IMR-90 (cell line): ENCODE measurements around the gene PAX8. TPM values are rescaled to one million over a fixed set of nuclear protein-coding genes. Genes with fewer than 3 reads are reported as not detected.

ENCODE experiments used
- ATAC-seq: fragments of 200-7000 bp; cut with Tn5 transposase; 2 replicates; pipeline ENCODE4 v1.9.1; 2020; ENCODE audit warnings: low read depth, mild to moderate bottlenecking, moderate library complexity
- BruUV-seq: library from RNA; stranded (reverse); fragments of 400-500 nt; replicated peaks from 2 replicates; lab custom pipeline; 2021; lab: Mats Ljungman, UMichigan
- CTCF ChIA-PET: fragments of 300-600 bp; formaldehyde crosslinking; extraction: SDS; loops from one replicate; lab custom pipeline; 2021; ENCODE audit warnings: antibody characterized with exemption; lab: Yijun Ruan, JAX
- POLR2A ChIA-PET: fragments of 300-600 bp; sonication (Branson Sonifier 250); formaldehyde crosslinking; loops from one replicate; lab custom pipeline; 2022; ENCODE audit warnings: antibody characterized with exemption; ENCODE audit not compliant: unreplicated experiment; lab: Charles Lee
- DNase-seq: peaks from one replicate; pipeline ENCODE4 v3.0.0; 2013
- H2AFZ ChIP-seq: replicated peaks from 2 replicates; pipeline ENCODE3; 2013; ENCODE audit warnings: low read length, mild to moderate bottlenecking; ENCODE audit not compliant: poor library complexity
- H2AK5ac ChIP-seq: 2 replicates; pipeline ENCODE4 v1.6.1; 2013; ENCODE audit warnings: low read depth, low read length, inconsistent platforms
- H2AK9ac ChIP-seq: replicated peaks from 2 replicates; pipeline ENCODE3; 2013; ENCODE audit warnings: mild to moderate bottlenecking, low read depth, low read length, moderate library complexity; ENCODE audit not compliant: poor library complexity
- H2BK120ac ChIP-seq: 2 replicates; pipeline ENCODE4 v1.6.1; 2013; ENCODE audit warnings: low read depth, low read length, inconsistent platforms
- H2BK15ac ChIP-seq: 3 replicates; pipeline ENCODE4 v1.6.1; 2013; ENCODE audit warnings: low read depth, low read length, inconsistent platforms
- H2BK20ac ChIP-seq: 2 replicates; pipeline ENCODE4 v1.6.1; 2013; ENCODE audit warnings: low read depth, mild to moderate bottlenecking, inconsistent platforms, low read length, moderate library complexity
- H2BK5ac ChIP-seq: 2 replicates; pipeline ENCODE4 v1.6.1; 2013; ENCODE audit warnings: mild to moderate bottlenecking, low read depth, low read length, inconsistent platforms; ENCODE audit not compliant: poor library complexity, severe bottlenecking
- H3K14ac ChIP-seq: replicated peaks from 2 replicates; pipeline ENCODE4 v1.6.1; 2013; ENCODE audit warnings: low read depth, low read length, inconsistent platforms
- H3K18ac ChIP-seq: 2 replicates; pipeline ENCODE4 v1.6.1; 2013; ENCODE audit warnings: low read depth, low read length, control low read depth
- H3K23ac ChIP-seq: 2 replicates; pipeline ENCODE4 v1.6.1; 2013; ENCODE audit warnings: low read depth, low read length, inconsistent platforms
- H3K27ac ChIP-seq: 2 replicates; pipeline ENCODE4 v1.5.1; 2013; ENCODE audit warnings: mild to moderate bottlenecking, control low read depth, low read length; ENCODE audit not compliant: insufficient read depth
- H3K27me3 ChIP-seq: 2 replicates; pipeline ENCODE4 v1.6.1; 2013; ENCODE audit warnings: low read length; ENCODE audit not compliant: control insufficient read depth, insufficient read depth
- H3K36me3 ChIP-seq: 2 replicates; pipeline ENCODE4 v1.6.1; 2013; ENCODE audit warnings: low read length, mixed read lengths; ENCODE audit not compliant: control insufficient read depth, insufficient read depth
- H3K4ac ChIP-seq: 2 replicates; pipeline ENCODE4 v1.6.1; 2013; ENCODE audit warnings: low read depth, low read length, inconsistent platforms
- H3K4me1 ChIP-seq: 2 replicates; pipeline ENCODE4 v1.6.1; 2013; ENCODE audit warnings: low read length, mixed read lengths; ENCODE audit not compliant: control insufficient read depth, insufficient read depth
- H3K4me2 ChIP-seq: 2 replicates; pipeline ENCODE4 v1.6.1; 2013; ENCODE audit warnings: low read depth, mild to moderate bottlenecking, control low read depth, low read length, moderate library complexity
- H3K4me3 ChIP-seq: 2 replicates; pipeline ENCODE4 v1.5.1; 2013; ENCODE audit warnings: low read depth, mild to moderate bottlenecking, control low read depth, low read length, moderate library complexity; ENCODE audit not compliant: insufficient read depth
- H3K56ac ChIP-seq: 2 replicates; pipeline ENCODE4 v1.6.1; 2013; ENCODE audit warnings: low read length, inconsistent platforms; ENCODE audit not compliant: insufficient read depth; ENCODE audit errors: extremely low read depth
- H3K79me1 ChIP-seq, 2 experiments: 2 replicates each; pipeline ENCODE4 v1.6.1; 2013; ENCODE audit warnings: low read length in 2 of 2, inconsistent platforms in 1 of 2, low read depth in 1 of 2
- H3K9ac ChIP-seq: 2 replicates; pipeline ENCODE4 v1.6.1; 2013; ENCODE audit warnings: low read depth, low read length, control low read depth
- H3K9me1 ChIP-seq: 2 replicates; pipeline ENCODE4 v1.6.1; 2013; ENCODE audit warnings: low read length, inconsistent platforms; ENCODE audit not compliant: insufficient read depth
- H3K9me3 ChIP-seq: 2 replicates; pipeline ENCODE4 v1.6.1; 2013; ENCODE audit warnings: low read length; ENCODE audit not compliant: control insufficient read depth, insufficient read depth
- H4K20me1 ChIP-seq: 2 replicates; pipeline ENCODE4 v1.6.1; 2013; ENCODE audit warnings: low read length, inconsistent platforms; ENCODE audit not compliant: insufficient read depth
- H4K5ac ChIP-seq: 2 replicates; pipeline ENCODE4 v1.6.1; 2013; ENCODE audit warnings: mild to moderate bottlenecking, low read depth, low read length, control low read depth
- H4K8ac ChIP-seq, 2 experiments: 2 replicates each; pipeline ENCODE4 v1.6.1; 2013; ENCODE audit warnings: low read depth in 2 of 2, low read length in 2 of 2, control low read depth in 1 of 2, inconsistent platforms in 1 of 2
- H4K91ac ChIP-seq: 2 replicates; pipeline ENCODE4 v1.6.1; 2013; ENCODE audit warnings: low read depth, low read length, inconsistent platforms; ENCODE audit not compliant: insufficient read depth
- RCOR1 ChIP-seq: IDR thresholded peaks from 2 replicates; pipeline ENCODE4 v1.6.1; 2012; ENCODE audit warnings: mild to moderate bottlenecking, low read length, improper control_type of control experiment; ENCODE audit not compliant: insufficient replicate concordance
- RFX5 ChIP-seq: IDR thresholded peaks from 2 replicates; pipeline ENCODE4 v1.8.0; 2012; ENCODE audit warnings: low read depth, mild to moderate bottlenecking, low read length, moderate library complexity
- WGBS, 2 experiments: methylation state at CpG; one replicate each; pipeline versions ENCODE4 v1.1.5 to v1.1.7; 2013; ENCODE audit warnings: missing lambda C conversion rate in 2 of 2; ENCODE audit not compliant: insufficient read length in 1 of 2; ENCODE audit errors: extremely low coverage in 2 of 2; 5-methylcytosine and 5-hydroxymethylcytosine counted together
- dilution Hi-C: fragments of 300-500 bp; cut with HindIII; formaldehyde crosslinking; loops from one replicate; pipeline ENCODE4 v1.14.3; 2018; ENCODE audit warnings: low sequenced_read_pairs; ENCODE audit not compliant: unreplicated experiment
- in situ Hi-C: fragments of 300-500 bp; cut with MboI; formaldehyde crosslinking; loops from 3 replicates; pipeline ENCODE4 v1.14.3; 2019; ENCODE audit warnings: low sequenced_read_pairs, inconsistent platforms, mixed read lengths
- intact Hi-C: fragments of 100-400 bp; cut with micrococcal nuclease; formaldehyde crosslinking; loops from 2 replicates; pipeline ENCODE4 v1.10.0; 2022
- polyA plus RNA-seq, 3 experiments: library from polyadenylated mRNA; depleted of rRNA; stranded (reverse); fragments of >200 nt; gene quantifications; 2 replicates each; pipeline ENCODE4 v1.2.3, GENCODE V29; 2012; ENCODE audit warnings: low replicate concordance in 1 of 3
- total RNA-seq: library from RNA; depleted of rRNA; stranded (reverse); fragments of >200 nt; gene quantifications from 2 replicates; pipeline ENCODE4 v1.2.3, GENCODE V29; 2012
- TF ChIP-seq, protein P1 (sequence below): fragments of 150-350 bp; IDR thresholded peaks from 2 replicates; pipeline ENCODE4 v1.6.1; 2016; ENCODE audit warnings: low read depth, mild to moderate bottlenecking, low read length, moderate library complexity, borderline replicate concordance

The PAX8 gene
- total and polyA plus RNA-seq, 2 of the 4 experiments (the other 2 are of a cell fraction) = 0.18 to 1.5 TPM

DNA sequence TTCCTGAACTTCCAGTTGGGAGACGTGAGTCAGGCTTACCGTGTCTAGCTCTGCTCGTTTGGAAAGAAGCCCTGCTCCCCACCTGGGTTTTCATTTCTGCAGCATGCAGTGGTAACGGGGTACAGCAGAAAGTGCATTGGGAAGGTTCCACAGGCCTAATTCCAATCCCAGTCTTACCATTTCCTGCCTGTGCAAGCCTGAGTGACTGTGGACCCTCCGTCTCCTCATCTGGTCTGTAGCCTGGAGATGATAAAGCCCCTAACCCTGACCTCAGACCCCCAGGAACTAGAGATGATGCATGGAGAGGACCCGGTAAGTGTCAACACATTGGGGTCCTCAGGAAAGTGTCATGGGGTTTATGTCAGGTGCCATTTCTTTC is 110.8 kb downstream of the PAX8 start:
- Histone ChIP-seq H4K8ac (no peak overlapping the region), H3K36me3 (no peaks in the 10 kb centered on the region), H3K27me3 (peaks cover 14% of the 10 kb centered on the region), H2BK15ac (no peak overlapping the region), H4K20me1 (no peaks in the 10 kb centered on the region), H3K79me1 (no peaks in the 10 kb centered on the region), H3K23ac (no peak overlapping the region), H2AK5ac (no peak overlapping the region), H4K91ac (no peak overlapping the region), H3K4me3 (no peak overlapping the region), H3K27ac (no peak overlapping the region), H3K4ac (no peak overlapping the region), H3K4me2 (no peak overlapping the region), H2BK5ac (no peak overlapping the region), H3K9me3 (no peaks in the 10 kb centered on the region), H2BK20ac (no peak overlapping the region), H3K56ac (no peak overlapping the region), H3K18ac (no peak overlapping the region), H3K9ac (no peak overlapping the region), H2AK9ac (no peak overlapping the region), H3K14ac (no peak overlapping the region), H2AFZ (no peak overlapping the region), H3K4me1 (no peaks in the 10 kb centered on the region), H2BK120ac (no peak overlapping the region), H3K9me1 (no peaks in the 10 kb centered on the region), H4K5ac (no peak overlapping the region)
- BruUV-seq = no TSS peak
- no peak for DNase-seq
- intact Hi-C loops (no loop called here), dilution Hi-C loops (no loop called here), in situ Hi-C loops (no loop called here)
- no peak for ATAC-seq
- WGBS, 2 experiments = 70% methylated on average over 2 of the region's 6 CpGs; no CpG with 5 or more reads in 1 of the 2 experiments
- ChIA-PET CTCF (no interaction called here), POLR2A (no interaction called here)
- TF ChIP-seq RFX5 (no peak), RCOR1 (no peak)
- TF ChIP-seq, protein P1, sequence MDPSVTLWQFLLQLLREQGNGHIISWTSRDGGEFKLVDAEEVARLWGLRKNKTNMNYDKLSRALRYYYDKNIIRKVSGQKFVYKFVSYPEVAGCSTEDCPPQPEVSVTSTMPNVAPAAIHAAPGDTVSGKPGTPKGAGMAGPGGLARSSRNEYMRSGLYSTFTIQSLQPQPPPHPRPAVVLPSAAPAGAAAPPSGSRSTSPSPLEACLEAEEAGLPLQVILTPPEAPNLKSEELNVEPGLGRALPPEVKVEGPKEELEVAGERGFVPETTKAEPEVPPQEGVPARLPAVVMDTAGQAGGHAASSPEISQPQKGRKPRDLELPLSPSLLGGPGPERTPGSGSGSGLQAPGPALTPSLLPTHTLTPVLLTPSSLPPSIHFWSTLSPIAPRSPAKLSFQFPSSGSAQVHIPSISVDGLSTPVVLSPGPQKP = no peak
